Measurements from ENCODE around the gene SERPINB11.
A peak's percentile ranks its signal among the peaks of the same experiment; 100 is the strongest.
"Not testable (repeated sequence)": the region's sequence is repeated elsewhere in the genome, so short reads cannot be mapped to it uniquely, and the experiment has no call there.

The SERPINB11 gene, protein sequence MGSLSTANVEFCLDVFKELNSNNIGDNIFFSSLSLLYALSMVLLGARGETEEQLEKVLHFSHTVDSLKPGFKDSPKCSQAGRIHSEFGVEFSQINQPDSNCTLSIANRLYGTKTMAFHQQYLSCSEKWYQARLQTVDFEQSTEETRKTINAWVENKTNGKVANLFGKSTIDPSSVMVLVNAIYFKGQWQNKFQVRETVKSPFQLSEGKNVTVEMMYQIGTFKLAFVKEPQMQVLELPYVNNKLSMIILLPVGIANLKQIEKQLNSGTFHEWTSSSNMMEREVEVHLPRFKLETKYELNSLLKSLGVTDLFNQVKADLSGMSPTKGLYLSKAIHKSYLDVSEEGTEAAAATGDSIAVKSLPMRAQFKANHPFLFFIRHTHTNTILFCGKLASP

DNA sequence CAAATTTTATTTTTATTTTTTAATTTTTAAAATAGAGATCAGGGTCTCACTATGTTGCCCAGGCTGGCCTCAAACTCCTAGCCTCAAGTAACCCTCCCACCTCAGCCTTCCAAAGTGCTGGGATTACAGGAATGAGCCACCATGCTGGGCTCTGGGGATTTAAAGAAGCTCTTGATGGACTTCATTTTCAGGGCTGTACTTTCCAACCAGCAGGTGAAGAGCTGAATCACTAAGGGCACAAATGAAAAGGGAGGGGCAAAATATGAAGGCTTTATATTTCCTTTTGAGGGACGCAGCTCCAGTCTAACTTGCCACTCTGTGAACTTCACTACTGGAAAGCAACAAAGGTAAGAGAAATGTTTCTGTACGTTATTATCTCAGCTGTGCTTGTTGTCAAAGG, at the start of gene SERPINB11:
SERPINB11 (plus strand) TSS at position 301 of the 400 bp plus-strand sequence. CDS start 7,234 bp downstream, outside the sequence.
- TF ChIP-seq, protein P1, sequence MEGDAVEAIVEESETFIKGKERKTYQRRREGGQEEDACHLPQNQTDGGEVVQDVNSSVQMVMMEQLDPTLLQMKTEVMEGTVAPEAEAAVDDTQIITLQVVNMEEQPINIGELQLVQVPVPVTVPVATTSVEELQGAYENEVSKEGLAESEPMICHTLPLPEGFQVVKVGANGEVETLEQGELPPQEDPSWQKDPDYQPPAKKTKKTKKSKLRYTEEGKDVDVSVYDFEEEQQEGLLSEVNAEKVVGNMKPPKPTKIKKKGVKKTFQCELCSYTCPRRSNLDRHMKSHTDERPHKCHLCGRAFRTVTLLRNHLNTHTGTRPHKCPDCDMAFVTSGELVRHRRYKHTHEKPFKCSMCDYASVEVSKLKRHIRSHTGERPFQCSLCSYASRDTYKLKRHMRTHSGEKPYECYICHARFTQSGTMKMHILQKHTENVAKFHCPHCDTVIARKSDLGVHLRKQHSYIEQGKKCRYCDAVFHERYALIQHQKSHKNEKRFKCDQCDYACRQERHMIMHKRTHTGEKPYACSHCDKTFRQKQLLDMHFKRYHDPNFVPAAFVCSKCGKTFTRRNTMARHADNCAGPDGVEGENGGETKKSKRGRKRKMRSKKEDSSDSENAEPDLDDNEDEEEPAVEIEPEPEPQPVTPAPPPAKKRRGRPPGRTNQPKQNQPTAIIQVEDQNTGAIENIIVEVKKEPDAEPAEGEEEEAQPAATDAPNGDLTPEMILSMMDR (IDR thresholded peaks at IDR 0.05; ENCODE audit: extremely low read depth, insufficient read depth, missing control alignments): no peak
- in situ Hi-C loops (cut with MboI; ENCODE audit: low pct_unique_long_range_greater_than_20kb, low sequenced_read_pairs, unreplicated experiment): no loop called here
- DNase-seq (ENCODE audit: low spot score): no peak

DNA sequence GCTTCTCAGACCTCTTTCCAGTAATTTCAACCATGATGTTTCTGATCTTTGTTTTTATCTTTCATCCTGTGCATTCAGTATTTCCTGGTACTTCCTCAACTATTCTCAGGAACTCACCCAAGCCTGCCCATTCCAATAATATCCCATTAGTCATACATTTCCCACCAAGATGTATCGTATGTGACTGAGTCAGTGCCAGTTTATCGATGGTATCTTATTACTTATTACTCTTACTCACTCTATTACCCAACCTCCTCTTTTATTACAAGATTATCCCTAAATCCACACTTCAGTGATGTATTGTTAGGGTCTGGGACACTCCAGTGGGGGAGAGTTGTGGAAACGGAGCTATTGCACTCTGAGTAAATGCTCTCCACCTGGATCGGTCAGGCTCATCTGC, 43.8 kb upstream of the SERPINB11 start:
- DNase-seq (ENCODE audit: low spot score); in situ Hi-C loops (cut with MboI; ENCODE audit: low pct_unique_long_range_greater_than_20kb, low sequenced_read_pairs, unreplicated experiment): not testable (repeated sequence)

DNA sequence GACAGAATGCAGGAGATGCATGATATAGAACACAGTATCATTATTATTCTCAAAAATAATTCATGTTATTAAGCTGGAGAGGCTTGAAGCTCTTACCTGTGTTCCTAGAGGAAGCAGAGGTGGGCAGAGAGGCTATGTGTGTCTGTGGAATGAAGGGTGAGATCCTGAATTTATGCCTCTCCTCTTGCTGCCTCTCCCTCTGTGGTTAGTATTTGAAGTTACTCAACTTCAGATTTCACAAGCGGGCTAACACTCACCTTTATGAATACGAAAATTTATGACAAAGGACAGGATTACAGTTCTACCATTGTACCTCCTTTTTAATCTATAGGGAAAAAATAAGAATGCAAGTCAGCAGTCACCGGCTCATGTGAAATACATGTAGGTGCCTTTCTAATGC, 41.0 kb upstream of the SERPINB11 start, which contains the start of gene SERPINB3:
SERPINB3 (minus strand) TSS at position 144 of the 400 bp plus-strand sequence. CDS start 677 bp downstream, outside the sequence.
- in situ Hi-C loops (cut with MboI; ENCODE audit: low pct_unique_long_range_greater_than_20kb, low sequenced_read_pairs, unreplicated experiment); DNase-seq (ENCODE audit: low spot score): not testable (repeated sequence)

- TF ChIP-seq, protein P1 (IDR thresholded peaks at IDR 0.05; ENCODE audit: extremely low read depth, insufficient read depth, missing control alignments): no peak
- DNase-seq (ENCODE audit: low spot score): no peak
- in situ Hi-C loops (cut with MboI; ENCODE audit: low pct_unique_long_range_greater_than_20kb, low sequenced_read_pairs, unreplicated experiment): no loop called here
These were observed 38.2 kb upstream of the SERPINB11 start for GRCh38 chr18:63664571-63664970.

DNA sequence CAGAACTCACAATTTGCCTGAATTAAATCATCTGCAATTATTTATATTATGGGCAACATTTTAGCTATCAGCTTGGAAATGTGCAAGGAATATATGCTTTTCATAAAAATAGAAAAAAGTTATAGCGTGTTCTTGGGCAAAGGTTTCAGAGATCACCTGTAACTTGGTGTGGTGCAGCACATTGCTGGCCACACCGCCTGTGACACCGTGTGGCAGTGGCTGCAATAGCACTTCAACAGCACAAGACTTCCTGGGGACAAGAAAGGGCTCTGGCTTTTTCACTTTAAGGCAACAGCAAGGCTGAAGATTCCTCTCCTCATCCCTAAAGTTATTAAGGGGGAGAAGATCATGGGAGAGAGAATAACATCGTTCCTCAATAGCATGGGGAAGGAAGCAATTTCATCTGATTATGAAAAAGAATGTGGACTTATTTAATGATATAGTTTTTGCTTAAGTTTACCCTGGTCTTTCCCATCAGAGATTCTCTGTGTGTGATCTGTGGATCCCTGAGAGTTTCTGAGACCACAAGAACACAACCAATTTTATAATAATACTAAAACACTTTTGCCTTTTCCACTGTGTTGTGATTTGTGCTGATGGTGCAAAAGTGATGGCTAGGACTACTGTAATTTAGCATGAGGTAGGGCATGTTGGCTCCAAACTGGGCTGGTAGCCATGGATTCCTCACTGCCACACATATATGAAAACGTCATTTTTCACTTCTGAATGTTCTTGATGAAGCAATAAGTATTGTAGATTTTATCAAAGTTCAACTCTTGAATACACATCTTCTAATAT, 26.0 kb upstream of the SERPINB11 start:
- in situ Hi-C loops (cut with MboI; ENCODE audit: low pct_unique_long_range_greater_than_20kb, low sequenced_read_pairs, unreplicated experiment): no loop called here
- TF ChIP-seq, protein P1 (IDR thresholded peaks at IDR 0.05; ENCODE audit: extremely low read depth, insufficient read depth, missing control alignments): peak; percentile 45
- DNase-seq (ENCODE audit: low spot score): no peak

GRCh38 chr18:63677500-63678225, 25.1 kb upstream of the SERPINB11 start:
- DNase-seq (ENCODE audit: low spot score): no peak
- in situ Hi-C loops (cut with MboI; ENCODE audit: low pct_unique_long_range_greater_than_20kb, low sequenced_read_pairs, unreplicated experiment): no loop called here
- TF ChIP-seq, protein P1 (IDR thresholded peaks at IDR 0.05; ENCODE audit: extremely low read depth, insufficient read depth, missing control alignments): no peak

DNA sequence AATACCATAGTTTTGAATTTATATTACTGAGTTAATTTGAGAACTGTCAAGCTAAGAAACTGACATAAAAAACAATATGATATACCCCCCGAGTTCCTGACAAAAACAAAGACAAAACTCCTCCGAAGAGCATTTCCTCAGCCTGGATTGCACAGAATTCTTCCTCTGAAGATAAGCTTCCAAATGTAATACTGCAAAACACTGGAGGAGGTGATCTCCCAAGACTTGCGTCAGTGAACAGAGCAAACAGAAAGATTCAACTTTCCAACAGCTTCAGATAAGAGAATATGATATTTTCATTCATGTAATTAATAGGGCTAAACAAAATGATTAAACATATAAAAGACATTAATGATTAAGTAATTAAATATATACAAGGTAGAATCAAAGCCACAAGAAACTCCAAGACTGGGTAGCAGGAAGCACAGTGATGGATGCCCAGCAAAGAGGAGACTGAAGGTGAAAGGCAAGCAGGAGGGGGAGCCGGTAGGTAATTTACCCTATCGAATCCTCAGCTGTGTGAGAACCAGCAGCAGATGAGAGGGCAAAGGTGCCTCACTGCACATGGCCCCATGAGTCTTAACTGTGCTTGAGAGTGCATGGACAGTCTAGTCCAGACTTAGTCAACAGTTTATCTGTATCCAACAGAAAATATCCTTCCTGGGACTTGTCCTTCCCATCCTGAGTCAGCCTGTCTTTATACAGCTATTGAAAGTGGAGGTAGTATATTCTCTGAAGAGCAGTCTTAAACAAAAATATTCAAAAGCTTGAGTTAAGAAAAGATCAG, 22.7 kb upstream of the SERPINB11 start:
- TF ChIP-seq, protein P1 (IDR thresholded peaks at IDR 0.05; ENCODE audit: extremely low read depth, insufficient read depth, missing control alignments): no peak
- DNase-seq (ENCODE audit: low spot score): no peak
- in situ Hi-C loops (cut with MboI; ENCODE audit: low pct_unique_long_range_greater_than_20kb, low sequenced_read_pairs, unreplicated experiment): no loop called here

Data from GM13977 (cell line).